ENCODE results near the gene RNH1. TPM values are rescaled to one million over a fixed set of nuclear protein-coding genes. Genes with fewer than 3 reads are reported as not detected.

The RNH1 gene
- polyA plus RNA-seq, 1 of the 3 experiments (the other 2 are of a cell fraction) = 147 TPM

- Histone ChIP-seq H3K9me3 (no peaks in the 10 kb centered on the region), H3K4me3 (ENCODE audit: low read depth in 2 of 2, low read length in 1 of 2) (no peak overlapping the region), H3K27ac (ENCODE audit: low read depth in 2 of 2, low read length in 1 of 2) (no peak overlapping the region), H2AFZ (ENCODE audit: low read depth) (no peak overlapping the region), H3K9me2 (no peaks in the 10 kb centered on the region), H3K9ac (no peak overlapping the region), H3K79me2 (ENCODE audit: insufficient read depth) (0 out of 2 replicates have a peak, but pooled peaks cover 14% of the 10 kb centered on the region), H3K4me1 (ENCODE audit: control insufficient read depth in 1 of 2, insufficient read depth in 2 of 2, low read depth in 1 of 2, low read length in 1 of 2) (no peaks in the 10 kb centered on the region; a peak in 1 of 4 replicates), H3K27me3 (ENCODE audit: insufficient read depth) (no peaks in the 10 kb centered on the region), H3K4me2 (no peak overlapping the region), H3K36me3 (replicated peaks in 1 of 2; ENCODE audit: control insufficient read depth in 1 of 2, insufficient read depth in 2 of 2, low read length in 1 of 2) (no peaks in the 10 kb centered on the region), H3F3A (replicated peaks; ENCODE audit: insufficient read depth) (no peaks in the 10 kb centered on the region), H4K20me1 (ENCODE audit: insufficient read depth) (no peaks in the 10 kb centered on the region)
- POLR2A ChIA-PET = no interaction called here
- WGBS (ENCODE audit: low lambda C conversion rate) = 92% methylated on average over 48 of the region's 48 CpGs
- no peak for DNase-seq
- TF ChIP-seq ZBTB33 (IDR thresholded peaks at IDR 0.05; ENCODE audit: borderline replicate concordance, low read depth) (no peak), TCF12 (IDR thresholded peaks at IDR 0.05) (no peak), GATA2 (CRISPR knock-in tag; IDR thresholded peaks at IDR 0.05) (no peak), RXRA (IDR thresholded peaks at IDR 0.05; ENCODE audit: borderline replicate concordance, low read depth) (no peak), IRF3 (IDR thresholded peaks at IDR 0.05; ENCODE audit: low read depth, low read length) (no peak), MXI1 (IDR thresholded peaks at IDR 0.05; ENCODE audit: low read depth, low read length) (no peak), RAD21 (IDR thresholded peaks at IDR 0.05; ENCODE audit: low read length) (no peak), MEF2A (IDR thresholded peaks at IDR 0.05; ENCODE audit: borderline replicate concordance, low read depth) (no peak), FOXJ3 (CRISPR knock-in tag; IDR thresholded peaks at IDR 0.05) (no peak), EP300 (IDR thresholded peaks at IDR 0.05; ENCODE audit: borderline replicate concordance in 1 of 2, low read depth in 1 of 2, low read length in 1 of 2) (no peak)
- TF ChIP-seq, protein P1, sequence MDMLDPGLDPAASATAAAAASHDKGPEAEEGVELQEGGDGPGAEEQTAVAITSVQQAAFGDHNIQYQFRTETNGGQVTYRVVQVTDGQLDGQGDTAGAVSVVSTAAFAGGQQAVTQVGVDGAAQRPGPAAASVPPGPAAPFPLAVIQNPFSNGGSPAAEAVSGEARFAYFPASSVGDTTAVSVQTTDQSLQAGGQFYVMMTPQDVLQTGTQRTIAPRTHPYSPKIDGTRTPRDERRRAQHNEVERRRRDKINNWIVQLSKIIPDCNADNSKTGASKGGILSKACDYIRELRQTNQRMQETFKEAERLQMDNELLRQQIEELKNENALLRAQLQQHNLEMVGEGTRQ (IDR thresholded peaks at IDR 0.05; ENCODE audit: borderline replicate concordance, low read depth, low read length) = no peak
- TF ChIP-seq, protein P2, sequence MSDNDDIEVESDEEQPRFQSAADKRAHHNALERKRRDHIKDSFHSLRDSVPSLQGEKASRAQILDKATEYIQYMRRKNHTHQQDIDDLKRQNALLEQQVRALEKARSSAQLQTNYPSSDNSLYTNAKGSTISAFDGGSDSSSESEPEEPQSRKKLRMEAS (IDR thresholded peaks at IDR 0.05; ENCODE audit: low read depth) = no peak
- TF ChIP-seq, protein P3, sequence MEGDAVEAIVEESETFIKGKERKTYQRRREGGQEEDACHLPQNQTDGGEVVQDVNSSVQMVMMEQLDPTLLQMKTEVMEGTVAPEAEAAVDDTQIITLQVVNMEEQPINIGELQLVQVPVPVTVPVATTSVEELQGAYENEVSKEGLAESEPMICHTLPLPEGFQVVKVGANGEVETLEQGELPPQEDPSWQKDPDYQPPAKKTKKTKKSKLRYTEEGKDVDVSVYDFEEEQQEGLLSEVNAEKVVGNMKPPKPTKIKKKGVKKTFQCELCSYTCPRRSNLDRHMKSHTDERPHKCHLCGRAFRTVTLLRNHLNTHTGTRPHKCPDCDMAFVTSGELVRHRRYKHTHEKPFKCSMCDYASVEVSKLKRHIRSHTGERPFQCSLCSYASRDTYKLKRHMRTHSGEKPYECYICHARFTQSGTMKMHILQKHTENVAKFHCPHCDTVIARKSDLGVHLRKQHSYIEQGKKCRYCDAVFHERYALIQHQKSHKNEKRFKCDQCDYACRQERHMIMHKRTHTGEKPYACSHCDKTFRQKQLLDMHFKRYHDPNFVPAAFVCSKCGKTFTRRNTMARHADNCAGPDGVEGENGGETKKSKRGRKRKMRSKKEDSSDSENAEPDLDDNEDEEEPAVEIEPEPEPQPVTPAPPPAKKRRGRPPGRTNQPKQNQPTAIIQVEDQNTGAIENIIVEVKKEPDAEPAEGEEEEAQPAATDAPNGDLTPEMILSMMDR (IDR thresholded peaks at IDR 0.05) = no peak
- CTCF ChIA-PET = no interaction called here
These were observed 32.0 kb downstream of the RNH1 start for GRCh38 chr11:474914-475506.

Measured in SK-N-SH (cell line).